ENCODE measurements around the gene SCFD2.

- TF ChIP-seq CTCF (IDR thresholded peaks at IDR 0.05; ENCODE audit: low read depth, low read length, missing input control) (no peak), GABPA (IDR thresholded peaks at IDR 0.05 in 1 of 2, conservative IDR thresholded peaks at IDR 0.05 in 1 of 2) (no peak), NR2F2 (IDR thresholded peaks at IDR 0.05) (no peak), JUND (IDR thresholded peaks at IDR 0.05) (no peak)
Observed at GRCh38 chr4:53007024-53007423, 358.8 kb downstream of the SCFD2 start.
